GM06990 (cell line): ENCODE data around the gene ELOVL5.

ENCODE experiments used
- DNase-seq: peaks from one replicate; pipeline ENCODE4 v3.0.0-alpha.2; 2011; ENCODE audit not compliant: insufficient read length; ENCODE audit errors: extremely low read depth
- H3K27me3 ChIP-seq: replicated peaks from 2 replicates; pipeline ENCODE4 v1.6.0; 2011; ENCODE audit warnings: low read length; ENCODE audit not compliant: control insufficient read depth, insufficient read depth
- H3K36me3 ChIP-seq: 2 replicates; pipeline ENCODE4 v1.5.1; 2011; ENCODE audit warnings: low read length; ENCODE audit not compliant: control insufficient read depth, insufficient read depth
- H3K4me3 ChIP-seq: replicated peaks from 2 replicates; pipeline ENCODE4 v1.5.1; 2011; ENCODE audit warnings: low read depth, mild to moderate bottlenecking, control low read depth, low read length
- TF ChIP-seq, protein P1 (sequence below): IDR thresholded peaks from 2 replicates; pipeline ENCODE4 v1.5.1; 2011; ENCODE audit warnings: low read length, control low read depth, mild to moderate bottlenecking, inconsistent platforms; ENCODE audit not compliant: insufficient read depth, poor library complexity, severe bottlenecking

ELOVL5 gene

GRCh38 chr6:53269827-53270226, 78.9 kb downstream of the ELOVL5 start:
- no peak for DNase-seq
- H3K4me3 ChIP-seq, result no peak overlapping the region
- H3K36me3 ChIP-seq, result peaks cover 12% of the 10 kb centered on the region
- TF ChIP-seq, protein P1, sequence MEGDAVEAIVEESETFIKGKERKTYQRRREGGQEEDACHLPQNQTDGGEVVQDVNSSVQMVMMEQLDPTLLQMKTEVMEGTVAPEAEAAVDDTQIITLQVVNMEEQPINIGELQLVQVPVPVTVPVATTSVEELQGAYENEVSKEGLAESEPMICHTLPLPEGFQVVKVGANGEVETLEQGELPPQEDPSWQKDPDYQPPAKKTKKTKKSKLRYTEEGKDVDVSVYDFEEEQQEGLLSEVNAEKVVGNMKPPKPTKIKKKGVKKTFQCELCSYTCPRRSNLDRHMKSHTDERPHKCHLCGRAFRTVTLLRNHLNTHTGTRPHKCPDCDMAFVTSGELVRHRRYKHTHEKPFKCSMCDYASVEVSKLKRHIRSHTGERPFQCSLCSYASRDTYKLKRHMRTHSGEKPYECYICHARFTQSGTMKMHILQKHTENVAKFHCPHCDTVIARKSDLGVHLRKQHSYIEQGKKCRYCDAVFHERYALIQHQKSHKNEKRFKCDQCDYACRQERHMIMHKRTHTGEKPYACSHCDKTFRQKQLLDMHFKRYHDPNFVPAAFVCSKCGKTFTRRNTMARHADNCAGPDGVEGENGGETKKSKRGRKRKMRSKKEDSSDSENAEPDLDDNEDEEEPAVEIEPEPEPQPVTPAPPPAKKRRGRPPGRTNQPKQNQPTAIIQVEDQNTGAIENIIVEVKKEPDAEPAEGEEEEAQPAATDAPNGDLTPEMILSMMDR, result no peak
- no peaks in the 10 kb centered on the region for H3K27me3 ChIP-seq

DNA sequence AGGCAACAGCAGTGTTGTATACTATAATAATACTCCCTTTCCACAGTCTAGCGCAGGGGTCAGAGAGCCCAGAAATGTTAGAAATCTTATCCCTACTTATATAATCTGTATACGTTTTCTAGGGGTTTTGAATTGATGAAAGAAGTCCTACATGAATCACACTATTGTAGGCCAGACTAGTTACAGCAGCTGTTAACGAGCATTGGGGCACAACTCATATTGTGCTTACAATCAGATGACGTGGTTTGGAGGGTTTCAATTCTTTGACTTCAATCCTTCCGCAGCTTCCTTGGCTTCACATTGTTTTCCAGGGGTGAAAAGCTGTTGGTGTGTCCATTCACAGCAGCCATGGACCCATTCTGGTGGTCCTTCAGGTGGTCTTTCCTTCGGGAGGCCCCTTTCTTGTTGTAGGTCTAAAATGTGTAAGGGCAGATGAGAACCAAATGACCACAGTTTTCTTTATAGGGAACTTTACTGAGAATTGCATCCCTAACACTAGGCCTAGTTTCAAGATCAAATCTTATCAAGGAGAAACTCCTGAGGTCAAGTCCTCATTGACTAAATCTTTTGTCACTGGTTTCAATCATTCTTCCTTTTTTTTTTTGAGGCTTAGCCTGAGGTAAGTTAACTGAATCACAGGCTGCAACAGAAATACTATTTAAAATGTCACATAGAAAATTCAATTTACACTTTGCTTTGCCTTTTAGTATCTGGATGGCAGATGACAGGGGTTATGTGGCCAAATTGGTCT, 79.7 kb downstream of the ELOVL5 start:
- DNase-seq, result no peak
- H3K27me3 ChIP-seq, result no peaks in the 10 kb centered on the region
- no peak overlapping the region for H3K4me3 ChIP-seq
- peaks cover 11% of the 10 kb centered on the region for H3K36me3 ChIP-seq
- TF ChIP-seq, protein P1, result no peak

- Histone ChIP-seq H3K36me3 (peaks cover 9% of the 10 kb centered on the region), H3K27me3 (no peaks in the 10 kb centered on the region), H3K4me3 (no peak overlapping the region)
- TF ChIP-seq, protein P1, result no peak
- DNase-seq, result no peak
Observed at GRCh38 chr6:53266553-53267090, 82.1 kb downstream of the ELOVL5 start.

DNA sequence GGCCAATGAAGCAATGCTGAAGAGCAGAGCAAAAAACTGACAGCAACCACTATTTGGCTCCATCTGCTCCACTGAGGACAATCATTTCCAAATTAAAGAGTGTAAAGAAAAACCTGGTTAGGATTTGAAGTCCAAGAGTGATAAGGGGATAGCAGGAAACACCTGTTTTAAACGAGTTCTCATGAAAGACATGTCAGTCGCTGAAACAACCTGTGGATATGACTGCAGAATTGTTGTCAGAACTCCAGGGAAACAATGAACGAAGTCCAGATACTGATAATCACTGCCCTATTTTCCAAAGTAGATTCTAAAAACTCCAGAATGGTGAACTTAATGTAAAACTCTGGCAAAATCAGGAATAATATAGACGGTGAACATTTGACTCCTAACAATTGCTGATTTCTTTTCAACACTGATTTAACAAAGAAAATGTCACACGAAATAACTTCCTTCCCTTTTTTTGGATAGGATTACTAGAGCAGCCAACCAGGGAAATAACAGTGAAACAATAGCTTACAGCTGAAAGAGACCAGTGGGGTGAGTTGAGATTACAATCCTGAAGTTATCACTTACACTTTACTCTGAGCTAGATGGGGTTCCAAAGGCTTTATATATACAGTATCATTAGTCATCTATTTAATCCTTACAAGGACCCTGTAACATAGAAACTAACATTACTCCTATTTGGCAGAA, 83.7 kb downstream of the ELOVL5 start:
- TF ChIP-seq, protein P1, result no peak
- no peak for DNase-seq
- peaks cover 13% of the 10 kb centered on the region for H3K36me3 ChIP-seq
- H3K4me3 ChIP-seq, result no peak overlapping the region
- no peaks in the 10 kb centered on the region for H3K27me3 ChIP-seq

GRCh38 chr6:53264337-53264736, 84.4 kb downstream of the ELOVL5 start:
- Histone ChIP-seq H3K36me3 (peaks cover 10% of the 10 kb centered on the region), H3K27me3 (no peaks in the 10 kb centered on the region), H3K4me3 (no peak overlapping the region)
- no peak for DNase-seq
- TF ChIP-seq, protein P1, result no peak
